A549 (cell line): Measurements from ENCODE around the gene RHBDL1. TPM values are rescaled to one million over a fixed set of nuclear protein-coding genes. Genes with fewer than 3 reads are reported as not detected.
A peak's percentile ranks its signal among the peaks of the same experiment; 100 is the strongest.

Experiments used
- ATAC-seq, 2 experiments: fragments of 200-7000 bp in 1 of 2; fragments of >200 bp in 1 of 2; cut with Nextera tagmentation in 1 of 2; cut with Tn5 transposase in 1 of 2; 3 replicates each; pipeline versions ENCODE4 v1.8.0 to v1.9.1; 2018 to 2020; ENCODE audit warnings: mild to moderate bottlenecking in 1 of 2, moderate library complexity in 1 of 2
- CTCF ChIA-PET: fragments of 300-600 bp; sonication (Branson Sonifier 250); formaldehyde crosslinking; extraction: SDS; loops from one replicate; lab custom pipeline; 2021; ENCODE audit warnings: antibody characterized with exemption, inconsistent platforms; lab: Yijun Ruan, JAX
- POLR2A ChIA-PET: fragments of 350-600 bp; formaldehyde crosslinking; extraction: SDS; loops from one replicate; lab custom pipeline; 2021; ENCODE audit warnings: antibody characterized with exemption, inconsistent platforms; lab: Yijun Ruan, JAX
- DNase-seq, 2 experiments: peaks; one replicate each; pipeline versions ENCODE4 v3.0.0 to v3.0.0-alpha.2; 2011 to 2016; ENCODE audit warnings: low read depth in 1 of 2, low spot score in 1 of 2
- FAIRE-seq: peaks from 2 replicates; lab custom pipeline; 2011; peaks lifted over from hg19 to GRCh38; lab: Jason Lieb, UNC
- H3K27ac ChIP-seq, 2 experiments: fragments of >200 bp; sonication (Bioruptor Twin); formaldehyde crosslinking; 3 replicates each; pipeline ENCODE4 v1.5.1; 2016 to 2017
- H3K4me1 ChIP-seq: fragments of >200 bp; sonication (Bioruptor Twin); formaldehyde crosslinking; 3 replicates; pipeline ENCODE4 v1.6.1; 2016
- H3K4me2 ChIP-seq: fragments of >200 bp; sonication (Bioruptor Twin); formaldehyde crosslinking; 3 replicates; pipeline ENCODE4 v1.6.1; 2016
- H3K4me3 ChIP-seq: fragments of >200 bp; sonication (Bioruptor Twin); formaldehyde crosslinking; 3 replicates; pipeline ENCODE4 v1.5.1; 2016
- H3K9me3 ChIP-seq: fragments of >200 bp; sonication (Bioruptor Twin); formaldehyde crosslinking; 3 replicates; pipeline ENCODE4 v1.6.1; 2016
- ATOH8 ChIP-seq: fragments of 250-450 bp; sonication (Bioruptor Pico); IDR thresholded peaks from 2 replicates; pipeline ENCODE4 v1.5.0; 2020; ENCODE audit warnings: low read depth, mild to moderate bottlenecking, moderate library complexity
- BCL3 ChIP-seq: fragments of >200 bp; sonication (Bioruptor Twin); formaldehyde crosslinking; IDR thresholded peaks from 3 replicates; pipeline ENCODE4 v1.6.1; 2016
- CBX2 ChIP-seq: fragments of 200-600 bp; sonication (generic); IDR thresholded peaks from 2 replicates; pipeline ENCODE4 v1.6.1; 2016; ENCODE audit warnings: low read depth, mild to moderate bottlenecking, borderline replicate concordance
- CEBPB ChIP-seq, 2 experiments: fragments of >200 bp in 1 of 2; sonication (Bioruptor Twin) in 1 of 2; formaldehyde crosslinking in 1 of 2; IDR thresholded peaks; 2 replicates each; pipeline ENCODE4 v1.6.1; 2012 to 2016
- CTCF ChIP-seq: fragments of >200 bp; sonication (Bioruptor Twin); formaldehyde crosslinking; IDR thresholded peaks from 3 replicates; pipeline ENCODE4 v1.5.1; 2016
- E2F6 ChIP-seq: IDR thresholded peaks from 2 replicates; pipeline ENCODE4 v1.6.1; 2012; ENCODE audit warnings: low read depth, borderline replicate concordance
- EHF ChIP-seq: fragments of 250-450 bp; sonication (Bioruptor Pico); IDR thresholded peaks from 2 replicates; pipeline ENCODE4 v1.5.0; 2020; ENCODE audit warnings: mild to moderate bottlenecking
- ELK1 ChIP-seq: fragments of 150-350 bp; IDR thresholded peaks from 2 replicates; pipeline ENCODE4 v1.6.1; 2014; ENCODE audit warnings: low read depth, mild to moderate bottlenecking, low read length
- FOXS1 ChIP-seq: fragments of 250-450 bp; sonication (Bioruptor Pico); IDR thresholded peaks from 2 replicates; pipeline ENCODE4 v1.5.0; 2020; ENCODE audit warnings: mild to moderate bottlenecking, moderate library complexity
- HOXB5 ChIP-seq: fragments of 250-450 bp; sonication (Bioruptor Pico); IDR thresholded peaks from 2 replicates; pipeline ENCODE4 v1.5.0; 2020; ENCODE audit warnings: mild to moderate bottlenecking, moderate library complexity
- JUN ChIP-seq, 2 experiments: fragments of >200 bp; sonication (Bioruptor Twin); formaldehyde crosslinking; IDR thresholded peaks; 2 replicates in 1 of 2; 3 replicates in 1 of 2; pipeline ENCODE4 v1.6.1; 2016 to 2017
- KDM1A ChIP-seq: fragments of 200-600 bp; sonication (generic); IDR thresholded peaks from 2 replicates; pipeline ENCODE4 v1.6.1; 2016; ENCODE audit warnings: low read depth, mild to moderate bottlenecking
- MAX ChIP-seq: IDR thresholded peaks from 2 replicates; pipeline ENCODE4 v1.6.1; 2012
- MYC ChIP-seq: IDR thresholded peaks from 2 replicates; pipeline ENCODE4 v1.6.1; 2012; ENCODE audit warnings: mild to moderate bottlenecking, inconsistent platforms, low read length, improper control_type of control experiment, borderline replicate concordance
- PHF8 ChIP-seq: fragments of 200-600 bp; sonication (generic); IDR thresholded peaks from 2 replicates; pipeline ENCODE4 v1.6.1; 2016; ENCODE audit warnings: low read depth, mild to moderate bottlenecking, antibody characterized with exemption, moderate library complexity, borderline replicate concordance
- POLR2A ChIP-seq: IDR thresholded peaks from 2 replicates; pipeline ENCODE4 v1.6.1; 2012; ENCODE audit warnings: mild to moderate bottlenecking, low read length
- RARB ChIP-seq: fragments of 250-450 bp; sonication (Bioruptor Pico); IDR thresholded peaks from 2 replicates; pipeline ENCODE4 v1.8.0; 2021; ENCODE audit warnings: mild to moderate bottlenecking, moderate library complexity
- RCOR1 ChIP-seq: fragments of 150-350 bp; IDR thresholded peaks from 2 replicates; pipeline ENCODE4 v1.6.1; 2014; ENCODE audit warnings: antibody characterized with exemption, low read length, low read depth
- TP53 ChIP-seq: fragments of 250-450 bp; sonication (Bioruptor Pico); IDR thresholded peaks from 2 replicates; pipeline ENCODE4 v1.5.0; 2021; ENCODE audit warnings: mild to moderate bottlenecking, moderate library complexity
- USF2 ChIP-seq: fragments of 450-650 bp; IDR thresholded peaks from 2 replicates; pipeline ENCODE4 v1.6.1; 2014; ENCODE audit warnings: antibody characterized with exemption
- WGBS: methylation state at CpG from one replicate; pipeline ENCODE4 v1.1.6; 2017; ENCODE audit errors: missing lambda C conversion rate; 5-methylcytosine and 5-hydroxymethylcytosine counted together
- polyA plus RNA-seq, 4 experiments: library from polyadenylated mRNA; depleted of rRNA in 3 of 4; stranded (reverse); fragments of >200 nt; fragmentation: RNase III in 1 of 4; extraction: RNeasy Plus Mini Kit Qiagen cat#74134 plus additional on column Dnase treatment in 1 of 4; gene quantifications; 2 replicates in 3 of 4; 3 replicates in 1 of 4; pipeline ENCODE4 v1.2.3, GENCODE V29; 2011 to 2017

The RHBDL1 gene
- polyA plus RNA-seq, 2 of the 4 experiments (the other 2 are of a cell fraction): 0.56 to 1.4 TPM

- Histone ChIP-seq H3K4me3 (peak within 1 kb of the TSS; percentile 74), H3K4me2 (peak within 1 kb of the TSS; percentile 93), H3K9me3 (no peaks in the 10 kb centered on the region), H3K27ac (peak within 1 kb of the TSS; percentile 84 to 97), H3K4me1 (peaks cover 45% of the 10 kb centered on the region)
- WGBS: 0% methylated on average over 9 of the region's 91 CpGs
- peak; percentile 20 to 51 for ATAC-seq
- TF ChIP-seq CTCF: no peak
- TF ChIP-seq ELK1: no peak
- TF ChIP-seq POLR2A: peak; percentile 48
- TF ChIP-seq EHF (CRISPR knock-in tag): no peak
- peak; percentile 40; the same call in 1 of the 2 replicates for TF ChIP-seq PHF8
- TF ChIP-seq KDM1A: no peak
- 0 out of 2 replicates have a peak, but pooled peaks have one; percentile 27 for TF ChIP-seq MYC
- TF ChIP-seq FOXS1 (CRISPR knock-in tag): no peak
- peak; percentile 59 for TF ChIP-seq E2F6
- TF ChIP-seq RCOR1: no peak
- TF ChIP-seq TP53 (CRISPR knock-in tag): peak; percentile 54; the same call in 1 of the 2 replicates
- no peak for TF ChIP-seq CEBPB (IDR thresholded peaks at IDR 0.05)
- peak; percentile 70; the same call in 2 of the 3 replicates for TF ChIP-seq BCL3
- TF ChIP-seq RARB (CRISPR knock-in tag): no peak
- TF ChIP-seq MAX: peak; percentile 65; the same call in 1 of the 2 replicates
- no peak for TF ChIP-seq CBX2
- TF ChIP-seq HOXB5 (CRISPR knock-in tag): no peak
- peak; percentile 84 for TF ChIP-seq JUN (IDR thresholded peaks at IDR 0.05)
- no peak for TF ChIP-seq ATOH8
- no peak for TF ChIP-seq USF2
- no peak for FAIRE-seq
- ChIA-PET CTCF (interaction anchor here (0.7 to 2.9 kb wide), 8 partner anchors 12 to 106 kb away, joined by 3 to 17 read pairs (median 4); partner anchors contain the start of gene RHOT2), POLR2A (interaction anchor here (0.6 to 2.0 kb wide), 6 partner anchors 10 to 53 kb away, joined by 3 to 12 read pairs (median 6); partner anchors contain the start of genes ANTKMT and WDR24)
- DNase-seq: peak in 1 of 2 experiments; percentile 91
These were observed 4.5 kb downstream of the RHBDL1 start, which contains the start of gene STUB1 for GRCh38 chr16:679814-680624. STUB1 (plus strand) TSS chr16:680410; CDS start chr16:680526, 116 bp downstream.
